CD4-positive, alpha-beta T cell treated with Interleukin-17A for 1 hour (primary cell): ENCODE results near the gene TMEM40.

Experiments used
- DNase-seq: peaks from one replicate; pipeline ENCODE4 v3.0.0-alpha.2; 2020

Gene TMEM40

GRCh38 chr3:12775226-12775625 lies 16.2 kb upstream of the TMEM40 start:
- no peak for DNase-seq

DNA sequence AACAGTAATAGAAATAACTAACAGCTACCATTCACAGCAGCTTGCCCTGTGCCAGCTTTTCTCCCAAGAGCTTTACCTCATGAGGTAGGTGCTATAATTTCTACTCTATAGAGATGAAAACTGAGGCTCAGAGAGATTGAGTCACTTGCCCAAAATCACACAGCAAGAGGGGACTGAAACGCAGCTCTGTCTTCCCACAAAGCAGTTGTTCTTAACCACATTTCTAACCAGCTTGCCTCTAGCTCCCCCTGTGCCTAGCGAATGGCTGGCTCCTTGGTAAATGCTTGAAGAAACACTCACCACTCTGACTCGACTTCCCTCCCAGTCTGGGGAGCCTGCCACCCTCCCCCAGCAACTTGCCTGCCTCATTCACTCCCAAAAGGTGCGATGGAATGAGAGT lies 15.6 kb upstream of the TMEM40 start:
- no peak for DNase-seq

DNA sequence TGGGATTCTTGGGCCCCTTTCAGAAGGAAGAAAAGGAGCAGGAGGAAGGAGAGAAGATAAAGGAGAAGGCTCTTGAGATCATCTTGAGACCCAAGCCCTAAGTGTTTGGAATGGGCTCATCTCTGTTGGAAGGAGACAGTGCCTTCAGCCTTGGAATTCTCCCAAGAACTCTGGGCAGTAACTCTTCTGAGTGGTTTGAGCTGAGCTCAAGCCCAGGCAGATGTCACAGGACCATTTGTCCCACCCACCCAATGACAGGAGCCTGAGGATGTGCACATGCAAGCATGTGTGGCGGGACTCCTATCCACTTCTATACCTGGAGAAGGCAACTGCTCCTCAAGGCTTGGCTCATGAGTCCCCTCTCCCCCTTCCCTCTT lies 14.6 kb upstream of the TMEM40 start:
- no peak for DNase-seq

DNA sequence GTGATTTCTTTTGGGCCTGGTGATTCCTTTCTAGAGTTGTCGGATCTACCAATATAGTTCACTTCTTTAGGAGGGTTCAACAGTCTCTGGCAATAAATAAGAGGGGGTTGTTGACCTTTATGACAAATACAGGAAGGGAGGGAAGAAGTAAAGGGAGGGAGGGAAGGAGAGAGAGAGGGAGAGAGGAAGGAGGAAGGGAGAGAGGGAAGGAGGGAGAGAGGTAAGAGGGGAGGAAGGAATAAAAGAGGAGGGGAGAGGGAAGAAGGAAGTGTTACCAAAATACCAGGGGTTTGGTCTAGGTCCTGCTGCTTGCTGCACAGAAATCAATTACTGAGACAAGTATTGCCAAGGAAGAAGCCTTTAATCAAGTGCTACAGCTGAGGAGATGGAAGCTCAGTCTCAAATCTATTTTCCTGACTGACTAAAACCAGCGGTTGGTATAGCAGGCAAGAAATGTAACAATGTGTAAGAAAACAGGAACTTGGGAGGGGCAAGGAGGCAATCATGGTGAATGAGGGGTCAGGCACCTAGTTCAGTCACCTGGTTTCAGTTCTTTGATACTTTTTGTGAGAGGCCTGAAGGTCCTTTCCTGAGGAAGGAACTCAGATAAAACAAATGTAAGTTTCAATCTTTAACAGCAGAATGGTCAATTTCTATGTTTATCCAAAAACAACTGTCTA lies 14.1 kb upstream of the TMEM40 start:
- no peak for DNase-seq

GRCh38 chr3:12772462-12772861 lies 13.4 kb upstream of the TMEM40 start:
- no peak for DNase-seq

- DNase-seq: no peak
Observed at GRCh38 chr3:12771236-12771635, 12.2 kb upstream of the TMEM40 start.

DNA sequence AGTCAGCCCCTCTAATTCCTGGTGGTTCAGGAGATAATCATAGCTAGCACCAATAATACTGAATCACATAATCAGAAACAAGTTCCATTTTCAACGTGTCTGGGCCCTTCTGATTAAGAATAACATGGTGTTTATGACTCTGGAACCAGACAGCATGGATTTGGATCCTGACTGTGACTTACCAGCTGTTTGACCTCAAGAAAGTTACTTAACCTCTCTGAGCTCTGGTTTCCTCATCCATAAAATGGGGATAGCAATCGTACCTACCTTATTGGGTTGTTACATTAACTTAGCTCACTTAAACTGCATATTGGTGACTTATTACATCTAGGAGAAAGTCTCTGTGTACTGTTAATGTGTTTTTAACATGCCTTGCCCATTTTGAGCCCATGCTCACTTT lies 10.7 kb upstream of the TMEM40 start:
- no peak for DNase-seq

DNA sequence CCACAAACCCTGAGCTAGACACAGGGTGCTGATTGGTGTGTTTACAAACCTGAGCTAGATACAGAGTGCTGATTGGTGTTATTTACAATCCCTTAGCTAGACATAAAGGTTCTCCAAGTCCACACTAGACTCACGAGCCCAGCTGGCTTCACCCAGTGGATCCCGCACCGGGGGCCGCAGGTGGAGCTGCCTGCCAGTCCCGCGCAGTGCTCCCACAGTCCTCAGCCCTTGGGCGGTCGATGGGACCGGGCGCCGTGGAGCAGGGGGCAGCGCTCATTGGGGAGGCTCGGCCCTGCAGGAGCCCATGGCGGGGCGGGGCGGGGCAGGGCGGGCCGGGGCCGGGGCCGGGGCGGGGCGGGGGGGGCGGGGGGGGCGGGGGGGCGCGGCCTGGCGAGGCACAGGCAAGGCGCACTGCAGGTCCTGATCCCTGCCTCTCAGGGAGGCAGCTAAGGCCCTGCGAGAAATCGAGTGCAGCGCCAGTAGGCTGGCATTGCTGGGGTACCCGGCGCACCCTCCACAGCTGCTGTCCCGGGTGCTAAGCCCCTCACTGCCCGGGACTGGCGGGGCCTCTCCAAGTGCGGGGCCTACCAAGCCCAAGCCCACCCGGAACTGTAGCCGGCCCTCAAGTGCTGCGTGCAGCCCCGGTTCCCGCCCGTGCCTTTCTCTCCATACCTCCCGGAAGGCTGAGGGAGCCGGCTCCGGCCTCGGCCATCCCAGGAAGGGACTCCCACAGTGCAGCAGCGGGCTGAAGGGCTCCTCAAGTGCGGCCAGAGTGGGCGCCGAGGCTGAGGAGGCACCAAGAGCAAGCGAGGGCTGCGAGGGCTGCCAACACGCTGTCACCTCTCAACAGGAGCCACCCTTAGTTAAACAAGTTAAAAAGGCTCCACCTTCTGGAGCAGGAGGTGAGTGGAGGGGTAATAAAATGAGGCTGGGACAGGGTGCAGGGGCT lies 9.8 kb upstream of the TMEM40 start:
- DNase-seq: no peak

- DNase-seq: no peak
Observed at GRCh38 chr3:12766541-12766940, 7.5 kb upstream of the TMEM40 start.

DNA sequence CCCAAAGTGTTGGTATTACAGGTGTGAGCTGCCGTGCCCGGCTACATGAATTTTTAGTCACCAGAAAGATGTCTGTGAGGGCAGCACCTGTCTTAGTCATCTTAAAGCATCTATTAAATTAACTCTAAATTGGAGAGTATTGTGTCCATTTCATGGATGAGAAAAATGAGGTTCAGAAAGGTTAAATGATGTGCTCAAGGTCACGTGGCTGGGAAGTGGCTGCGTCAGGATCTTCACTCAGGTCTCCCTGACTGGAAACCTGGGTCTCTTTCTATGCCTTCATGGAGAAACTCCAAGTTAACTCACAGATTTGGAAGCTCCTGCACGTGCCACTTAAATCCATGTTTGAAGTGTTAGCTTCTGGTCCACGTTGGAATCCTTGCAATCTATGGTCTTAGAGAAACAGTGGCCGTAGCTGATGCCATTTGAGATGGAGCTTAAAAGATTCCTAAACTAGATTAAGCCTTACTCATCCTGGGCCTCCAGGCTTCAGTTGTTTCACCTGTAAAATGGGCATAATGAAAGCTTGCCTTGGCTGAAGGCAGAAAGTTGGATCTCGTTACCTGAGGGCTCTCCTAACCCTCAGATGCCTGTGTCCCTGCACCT lies 5.2 kb upstream of the TMEM40 start:
- no peak for DNase-seq

GRCh38 chr3:12759693-12760565 lies 870 bp upstream of the TMEM40 start:
- DNase-seq: no peak

- DNase-seq: no peak
Observed at GRCh38 chr3:12758025-12758781, 856 bp downstream of the TMEM40 start.

- no peak for DNase-seq
Observed at GRCh38 chr3:12756635-12757034, 2.4 kb downstream of the TMEM40 start.

DNA sequence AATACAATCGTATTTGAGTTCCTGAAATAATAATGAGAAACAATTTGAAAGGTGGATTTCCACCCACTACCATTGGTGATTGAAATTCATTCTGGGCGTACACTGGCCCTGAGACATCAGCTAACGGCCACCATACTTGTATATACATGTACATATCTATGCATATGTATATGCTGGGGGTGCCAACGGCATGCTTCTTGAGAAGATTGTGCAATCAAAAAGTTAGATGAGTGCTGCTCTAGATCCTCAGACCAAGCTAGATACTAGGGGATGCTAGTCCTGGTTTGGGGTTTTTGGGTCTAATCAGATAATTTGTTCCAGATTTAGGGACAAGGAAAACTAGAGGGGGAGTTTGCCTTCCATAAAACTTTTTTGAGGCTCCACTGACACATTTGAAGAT lies 2.9 kb downstream of the TMEM40 start:
- no peak for DNase-seq

GRCh38 chr3:12755754-12756153 lies 3.3 kb downstream of the TMEM40 start:
- no peak for DNase-seq

GRCh38 chr3:12754313-12754712 lies 4.7 kb downstream of the TMEM40 start:
- no peak for DNase-seq

GRCh38 chr3:12753275-12754028 lies 5.6 kb downstream of the TMEM40 start:
- DNase-seq: no peak

- DNase-seq: no peak
Observed at GRCh38 chr3:12752809-12753208, 6.2 kb downstream of the TMEM40 start.

- no peak for DNase-seq
Observed at GRCh38 chr3:12752102-12752501, 7.0 kb downstream of the TMEM40 start.

DNA sequence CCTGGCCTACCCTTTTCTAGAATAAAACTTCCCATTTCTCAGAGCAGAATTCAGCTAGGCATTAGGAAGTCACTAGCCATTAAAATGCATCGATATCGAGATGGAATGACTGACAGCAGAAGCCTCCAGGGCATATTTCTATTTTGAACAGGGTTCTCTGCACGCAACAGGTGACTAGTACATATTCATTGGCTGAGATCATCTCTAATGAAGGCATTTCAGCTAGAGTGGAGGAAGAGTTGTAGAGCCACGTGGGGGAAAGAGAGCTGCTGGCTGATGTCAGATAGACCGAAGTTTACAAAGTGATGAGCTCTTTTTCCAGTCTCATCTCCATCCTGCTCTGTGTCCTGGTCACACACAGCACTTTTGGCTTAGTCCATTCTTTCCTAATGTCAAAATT lies 7.5 kb downstream of the TMEM40 start:
- DNase-seq: no peak

- no peak for DNase-seq
Observed at GRCh38 chr3:12750658-12751071, 8.4 kb downstream of the TMEM40 start.
